ENCODE measurements around the gene FBXL7.

DNA sequence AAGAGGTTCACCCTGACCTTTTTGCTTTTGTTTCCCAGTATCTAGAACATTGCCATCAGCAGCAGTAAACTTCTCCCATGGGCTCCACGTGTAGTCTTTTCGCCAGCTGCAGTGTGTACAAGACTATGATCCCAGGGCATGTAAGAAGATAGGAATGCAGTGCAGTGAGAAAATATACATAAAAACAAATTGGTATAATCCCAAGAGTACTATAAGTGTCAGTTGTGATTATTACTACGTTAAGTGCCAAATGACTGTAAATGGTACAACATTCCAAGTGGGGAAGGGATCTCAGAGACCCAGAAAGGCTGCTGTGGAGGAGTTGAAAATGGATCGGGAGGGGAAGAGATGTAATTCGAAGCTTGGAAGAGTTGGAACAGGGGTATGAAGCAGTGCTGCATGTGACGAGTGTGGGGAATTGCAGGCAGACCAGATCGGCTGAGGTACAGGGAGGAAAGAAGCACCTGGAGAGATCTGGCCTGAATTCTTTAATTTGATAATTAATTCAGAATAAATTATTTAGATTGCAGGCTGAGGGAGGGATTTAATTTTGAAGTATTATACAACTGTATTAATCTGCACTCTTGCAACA lies 95.1 kb downstream of the FBXL7 start:
- TF ChIP-seq, protein P1, sequence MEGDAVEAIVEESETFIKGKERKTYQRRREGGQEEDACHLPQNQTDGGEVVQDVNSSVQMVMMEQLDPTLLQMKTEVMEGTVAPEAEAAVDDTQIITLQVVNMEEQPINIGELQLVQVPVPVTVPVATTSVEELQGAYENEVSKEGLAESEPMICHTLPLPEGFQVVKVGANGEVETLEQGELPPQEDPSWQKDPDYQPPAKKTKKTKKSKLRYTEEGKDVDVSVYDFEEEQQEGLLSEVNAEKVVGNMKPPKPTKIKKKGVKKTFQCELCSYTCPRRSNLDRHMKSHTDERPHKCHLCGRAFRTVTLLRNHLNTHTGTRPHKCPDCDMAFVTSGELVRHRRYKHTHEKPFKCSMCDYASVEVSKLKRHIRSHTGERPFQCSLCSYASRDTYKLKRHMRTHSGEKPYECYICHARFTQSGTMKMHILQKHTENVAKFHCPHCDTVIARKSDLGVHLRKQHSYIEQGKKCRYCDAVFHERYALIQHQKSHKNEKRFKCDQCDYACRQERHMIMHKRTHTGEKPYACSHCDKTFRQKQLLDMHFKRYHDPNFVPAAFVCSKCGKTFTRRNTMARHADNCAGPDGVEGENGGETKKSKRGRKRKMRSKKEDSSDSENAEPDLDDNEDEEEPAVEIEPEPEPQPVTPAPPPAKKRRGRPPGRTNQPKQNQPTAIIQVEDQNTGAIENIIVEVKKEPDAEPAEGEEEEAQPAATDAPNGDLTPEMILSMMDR (IDR thresholded peaks at IDR 0.05; ENCODE audit: poor library complexity, severe bottlenecking): no peak
- TF ChIP-seq POLR2AphosphoS5 (IDR thresholded peaks at IDR 0.05): no peak
- no peak for TF ChIP-seq RAD21 (conservative IDR thresholded peaks at IDR 0.05)
